TTC549 (cell line): ENCODE results near the gene IL6R.
"Not testable (repeated sequence)": the region's sequence is repeated elsewhere in the genome, so short reads cannot be mapped to it uniquely, and the experiment has no call there.

Experiments used
- FAIRE-seq: peaks from 2 replicates; lab custom pipeline; 2012; peaks lifted over from hg19 to GRCh38; lab: Jason Lieb, UNC

IL6R gene

DNA sequence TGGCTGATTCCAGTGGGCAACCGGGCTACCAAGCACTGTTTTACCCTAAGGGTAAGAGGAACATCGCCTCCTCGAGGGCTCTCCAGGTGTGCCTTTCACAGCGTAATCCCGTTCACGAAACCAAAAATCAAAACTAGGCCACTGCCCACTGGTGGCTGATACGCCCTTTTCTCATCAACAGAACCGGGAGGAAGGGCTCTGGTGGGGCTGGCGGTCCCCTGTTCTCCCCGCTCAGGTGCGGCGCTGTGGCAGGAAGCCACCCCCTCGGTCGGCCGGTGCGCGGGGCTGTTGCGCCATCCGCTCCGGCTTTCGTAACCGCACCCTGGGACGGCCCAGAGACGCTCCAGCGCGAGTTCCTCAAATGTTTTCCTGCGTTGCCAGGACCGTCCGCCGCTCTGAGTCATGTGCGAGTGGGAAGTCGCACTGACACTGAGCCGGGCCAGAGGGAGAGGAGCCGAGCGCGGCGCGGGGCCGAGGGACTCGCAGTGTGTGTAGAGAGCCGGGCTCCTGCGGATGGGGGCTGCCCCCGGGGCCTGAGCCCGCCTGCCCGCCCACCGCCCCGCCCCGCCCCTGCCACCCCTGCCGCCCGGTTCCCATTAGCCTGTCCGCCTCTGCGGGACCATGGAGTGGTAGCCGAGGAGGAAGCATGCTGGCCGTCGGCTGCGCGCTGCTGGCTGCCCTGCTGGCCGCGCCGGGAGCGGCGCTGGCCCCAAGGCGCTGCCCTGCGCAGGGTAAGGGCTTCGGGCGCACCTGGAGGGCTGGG, at the start of gene IL6R:
TSS of gene IL6R (plus strand) at position 360 of the 763 bp plus-strand sequence. CDS start at position 647, 287 bp downstream.
- no peak for FAIRE-seq

DNA sequence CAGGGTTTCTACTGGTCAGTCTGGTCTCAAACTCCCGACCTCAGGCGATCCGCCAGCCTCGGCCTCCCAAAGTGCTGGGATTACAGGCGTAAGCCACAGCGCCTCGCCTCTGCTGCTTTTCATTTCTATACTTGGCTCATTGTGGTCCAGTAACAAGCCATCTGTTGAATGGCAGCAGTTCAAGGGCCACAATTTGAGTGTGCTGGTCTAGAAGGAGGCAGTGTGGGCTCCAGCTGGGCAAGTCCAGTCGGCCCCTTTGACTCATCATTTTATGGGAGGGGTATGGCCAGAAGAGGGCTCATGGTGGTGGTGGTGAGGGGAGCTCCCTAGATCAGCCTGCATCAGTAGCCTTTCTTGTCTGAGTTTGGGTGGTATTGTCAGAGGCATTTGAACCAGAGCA, 46.6 kb upstream of the IL6R start:
- FAIRE-seq = no peak

DNA sequence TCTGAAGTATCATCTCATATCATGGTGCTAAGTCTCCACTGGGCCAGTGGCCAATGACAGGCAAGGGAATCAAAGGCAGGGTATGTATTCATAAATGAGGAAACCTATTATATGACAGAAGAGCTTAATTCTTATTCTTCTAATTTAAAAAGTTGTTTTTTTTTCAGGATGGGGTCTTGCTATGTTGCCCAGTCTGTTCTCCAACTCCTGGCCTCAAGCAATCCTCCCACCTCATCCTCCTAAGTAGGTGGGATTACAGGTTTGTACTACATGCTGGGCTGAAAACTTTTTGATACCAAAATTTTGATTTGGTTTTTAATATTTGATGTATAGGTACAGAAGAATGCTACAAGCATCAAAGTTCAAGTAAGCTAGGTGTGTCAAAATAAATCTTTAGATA, 44.9 kb upstream of the IL6R start:
- no peak for FAIRE-seq

- FAIRE-seq = not testable (repeated sequence)
Measured at GRCh38 chr1:154360881-154361280, 44.3 kb upstream of the IL6R start.

DNA sequence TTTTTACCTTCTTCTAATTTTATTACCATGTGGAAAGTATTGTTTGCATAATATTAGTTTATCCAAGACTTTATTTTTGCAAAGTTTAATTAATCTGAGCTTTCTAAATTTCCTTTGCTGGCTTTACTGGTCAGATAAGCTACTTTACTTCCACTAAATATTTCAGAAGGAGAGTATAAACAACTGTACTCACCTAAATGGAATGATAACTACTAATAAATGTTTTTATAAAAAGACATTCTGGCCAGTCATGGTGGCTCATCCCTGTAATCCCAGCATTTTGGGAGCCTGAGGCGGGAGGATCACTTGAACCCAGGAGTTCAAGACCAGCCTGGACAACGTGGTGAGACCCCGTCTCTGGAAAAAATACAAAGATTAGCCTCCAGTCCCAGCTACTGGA, 43.8 kb upstream of the IL6R start:
- no peak for FAIRE-seq

DNA sequence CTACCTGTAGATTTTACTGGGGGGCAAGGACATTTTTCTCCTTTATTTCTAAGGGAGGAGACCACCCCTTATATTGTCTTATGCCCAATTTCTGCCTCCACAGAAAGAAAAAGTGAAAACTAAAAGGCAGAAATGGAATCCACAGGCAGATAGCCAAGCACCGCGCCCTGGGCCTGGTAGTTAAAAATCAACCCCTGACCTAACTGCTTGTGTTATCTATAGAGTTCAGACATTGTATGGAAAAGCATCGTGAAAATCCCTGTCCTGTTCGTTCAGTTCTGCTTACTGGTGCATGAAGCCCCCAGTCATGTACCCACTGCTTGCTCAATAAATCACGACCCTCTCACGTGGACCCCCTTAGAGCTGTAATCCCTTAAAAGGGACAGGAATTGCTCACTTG, 33.7 kb upstream of the IL6R start:
- no peak for FAIRE-seq

GRCh38 chr1:154373777-154374357, 31.3 kb upstream of the IL6R start:
- FAIRE-seq = not testable (repeated sequence)

DNA sequence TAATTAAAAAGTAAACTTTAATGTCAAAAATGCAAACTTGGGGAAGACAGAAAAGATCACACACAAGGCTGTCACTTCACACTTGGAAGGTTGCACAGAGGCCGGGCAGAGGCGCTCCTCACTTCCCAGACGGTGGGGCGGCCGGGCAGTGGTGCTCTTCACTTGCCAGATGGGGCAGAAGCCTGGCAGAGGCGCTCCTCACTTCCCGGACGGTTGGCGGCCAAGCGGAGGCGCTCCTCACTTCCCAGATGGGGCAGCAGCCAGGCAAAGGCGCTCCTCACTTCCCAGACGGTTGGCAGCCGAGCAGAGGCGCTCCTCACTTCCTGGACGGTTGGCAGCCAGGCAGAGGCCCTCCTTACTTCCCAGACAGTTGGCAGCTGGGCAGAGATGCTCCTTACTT, 25.8 kb upstream of the IL6R start:
- FAIRE-seq = no peak

DNA sequence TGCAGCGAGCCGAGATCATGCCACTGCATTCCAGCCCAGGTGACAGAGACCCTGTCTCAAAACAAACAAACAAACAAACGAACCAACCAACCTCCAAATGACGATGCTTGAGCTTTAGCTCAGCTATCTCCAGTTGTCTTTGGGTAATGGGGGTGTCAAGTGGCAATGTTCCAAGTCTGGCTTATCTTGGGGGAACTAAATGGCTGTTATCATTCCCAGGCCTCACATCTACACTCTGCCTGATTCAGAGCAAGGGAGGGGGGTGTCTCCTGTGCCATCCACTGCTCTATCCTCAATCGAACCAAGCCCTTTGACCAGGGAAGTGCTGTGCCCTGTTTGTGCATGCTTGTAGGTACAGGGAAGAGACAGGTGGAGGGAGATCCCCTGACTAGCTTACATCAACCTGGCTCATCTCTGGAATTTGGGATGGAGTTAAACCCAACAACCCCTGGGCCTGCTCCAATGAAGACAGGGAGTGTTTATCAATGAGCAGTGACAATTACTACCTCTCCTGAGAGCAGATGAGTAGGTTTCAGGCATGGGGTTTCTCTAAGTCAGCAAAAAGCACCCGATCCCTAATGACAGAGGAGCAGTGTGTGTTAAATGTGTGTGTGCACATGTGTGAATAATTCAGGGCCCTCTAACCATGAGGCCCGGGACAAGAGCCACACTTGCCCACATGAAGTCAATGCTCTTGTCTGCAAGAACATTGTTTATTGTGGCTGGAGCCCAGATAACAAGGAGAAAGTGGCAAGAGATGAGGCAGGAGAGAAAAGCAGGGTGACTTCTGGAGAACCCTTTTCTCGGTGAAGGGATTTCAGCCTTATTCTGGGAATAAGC, 20.3 kb upstream of the IL6R start:
- no peak for FAIRE-seq

- FAIRE-seq = no peak
Measured at GRCh38 chr1:154386643-154387352, 18.3 kb upstream of the IL6R start.

DNA sequence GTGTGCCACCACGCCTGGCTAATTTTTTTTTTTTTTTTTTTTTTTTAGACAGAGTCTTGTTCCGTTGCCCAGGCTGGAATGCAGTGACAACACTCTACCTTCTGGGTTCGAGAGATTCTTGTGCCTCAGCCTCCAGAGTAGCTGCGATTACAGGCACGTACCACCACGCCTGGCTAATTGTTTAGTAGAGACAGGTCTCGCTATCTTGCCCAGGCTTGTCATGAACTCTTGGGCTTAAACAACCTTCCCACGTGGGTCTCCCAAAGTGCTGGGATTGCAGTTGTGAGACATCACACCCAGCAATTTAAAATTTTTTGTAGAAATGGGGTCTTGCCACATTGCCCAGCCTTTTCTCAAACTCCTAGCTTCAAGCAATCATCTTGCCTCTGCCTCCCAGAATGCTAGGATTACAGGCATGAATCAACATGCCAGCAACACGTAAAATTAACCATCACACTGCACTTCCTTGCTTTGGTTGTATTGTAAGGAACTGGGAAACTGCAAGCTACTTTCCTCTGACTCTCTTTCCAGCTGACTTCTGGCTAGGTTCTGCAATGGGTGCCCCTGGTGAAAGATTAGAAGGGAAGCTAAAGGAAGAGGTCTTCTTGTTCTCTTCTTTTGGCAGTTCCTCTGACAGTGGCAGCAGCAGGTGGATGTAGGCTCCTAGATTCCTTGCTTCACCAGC, 13.9 kb upstream of the IL6R start:
- no peak for FAIRE-seq

DNA sequence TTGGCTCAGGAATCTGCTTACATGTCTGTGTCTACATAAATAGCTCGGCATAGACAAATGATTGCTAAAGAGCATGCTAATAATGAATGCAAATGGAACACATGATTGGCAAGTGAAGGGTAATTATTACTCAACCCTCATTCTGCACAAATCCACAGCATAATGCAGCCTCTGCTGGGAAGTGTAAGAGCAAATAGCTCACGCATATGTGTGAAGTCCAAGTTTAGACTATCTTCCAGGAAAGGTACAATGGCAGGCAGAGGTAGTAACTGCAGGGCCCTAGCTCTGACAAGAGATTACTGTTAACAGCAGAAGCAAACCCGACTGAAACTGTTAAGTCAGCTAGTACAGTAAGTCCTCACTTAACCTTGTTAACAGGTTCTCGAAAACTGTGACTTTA, 7.0 kb upstream of the IL6R start:
- FAIRE-seq = no peak

GRCh38 chr1:154398678-154399077, 6.5 kb upstream of the IL6R start:
- FAIRE-seq = no peak

- FAIRE-seq = no peak
Measured at GRCh38 chr1:154400381-154400801, 4.8 kb upstream of the IL6R start.

GRCh38 chr1:154402409-154402921, 2.7 kb upstream of the IL6R start:
- no peak for FAIRE-seq

- FAIRE-seq = no peak
Measured at GRCh38 chr1:154403261-154403943, 1.7 kb upstream of the IL6R start.

GRCh38 chr1:154403983-154404382, 1.2 kb upstream of the IL6R start:
- no peak for FAIRE-seq

DNA sequence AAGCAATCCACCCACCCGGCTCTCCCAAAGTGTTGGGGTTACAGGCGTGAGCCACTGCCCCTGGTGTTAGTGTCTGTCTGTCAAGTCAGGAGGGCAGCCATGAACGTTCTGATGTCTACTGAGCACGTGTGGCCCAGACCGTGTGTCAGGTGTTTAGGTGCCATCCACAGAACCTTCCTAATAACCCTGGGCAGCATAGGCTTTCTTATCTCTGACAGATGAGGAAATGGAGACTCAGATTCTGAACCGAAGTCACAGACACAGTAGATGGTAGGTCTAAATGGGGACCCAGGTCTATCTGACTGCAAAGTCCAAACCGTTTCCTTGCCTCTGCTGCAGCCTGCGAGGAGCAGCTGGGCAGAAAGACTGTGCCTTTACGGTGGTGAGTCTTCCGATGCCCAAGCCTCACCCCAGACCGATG, 622 bp upstream of the IL6R start:
- no peak for FAIRE-seq

- FAIRE-seq = no peak
Measured at GRCh38 chr1:154405747-154406571, 816 bp downstream of the IL6R start.

DNA sequence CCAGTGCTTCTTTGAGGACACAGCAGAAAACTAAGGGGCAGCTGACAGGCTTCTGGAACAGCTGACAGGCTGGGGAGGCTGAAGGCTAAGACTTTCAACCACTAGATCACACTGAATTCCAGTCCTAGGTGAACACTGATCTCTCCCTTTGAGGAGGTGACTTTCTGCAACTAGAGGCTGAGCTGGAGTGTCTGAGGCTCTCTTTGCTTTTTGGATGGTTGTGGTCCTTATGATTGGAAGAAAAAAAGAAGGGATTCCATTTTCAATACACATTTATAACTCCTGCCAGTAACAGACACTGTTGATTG, 1.4 kb downstream of the IL6R start:
- FAIRE-seq = no peak

GRCh38 chr1:154406886-154407197, 1.7 kb downstream of the IL6R start:
- FAIRE-seq = no peak
